ENCODE results near the gene CLEC16A.
"Not testable (repeated sequence)": the region's sequence is repeated elsewhere in the genome, so short reads cannot be mapped to it uniquely, and the experiment has no call there.

Gene CLEC16A

GRCh38 chr16:11094857-11095565 lies 150.6 kb downstream of the CLEC16A start:
- no peaks in the 10 kb centered on the region for H3K27me3 ChIP-seq (ENCODE audit: insufficient read depth, low read length)
- no peak overlapping the region for H2AFZ ChIP-seq (ENCODE audit: low read depth, low read length)
- H3K9me3 ChIP-seq (ENCODE audit: low read length) = no peaks in the 10 kb centered on the region
- no peaks in the 10 kb centered on the region for H3K36me3 ChIP-seq (ENCODE audit: insufficient read depth, low read length)
- no peak overlapping the region for H3K4me3 ChIP-seq (ENCODE audit: low read length)
- peaks cover 27% of the 10 kb centered on the region for H3K4me1 ChIP-seq (ENCODE audit: insufficient read depth, low read length)

GRCh38 chr16:11095935-11096334 lies 151.6 kb downstream of the CLEC16A start:
- no peaks in the 10 kb centered on the region for H3K36me3 ChIP-seq (ENCODE audit: insufficient read depth, low read length)
- no peaks in the 10 kb centered on the region for H3K27me3 ChIP-seq (ENCODE audit: insufficient read depth, low read length)
- H3K4me3 ChIP-seq (ENCODE audit: low read length) = no peak overlapping the region
- no peak overlapping the region for H2AFZ ChIP-seq (ENCODE audit: low read depth, low read length)
- peaks cover 33% of the 10 kb centered on the region for H3K4me1 ChIP-seq (ENCODE audit: insufficient read depth, low read length)
- H3K9me3 ChIP-seq (ENCODE audit: low read length) = no peaks in the 10 kb centered on the region

DNA sequence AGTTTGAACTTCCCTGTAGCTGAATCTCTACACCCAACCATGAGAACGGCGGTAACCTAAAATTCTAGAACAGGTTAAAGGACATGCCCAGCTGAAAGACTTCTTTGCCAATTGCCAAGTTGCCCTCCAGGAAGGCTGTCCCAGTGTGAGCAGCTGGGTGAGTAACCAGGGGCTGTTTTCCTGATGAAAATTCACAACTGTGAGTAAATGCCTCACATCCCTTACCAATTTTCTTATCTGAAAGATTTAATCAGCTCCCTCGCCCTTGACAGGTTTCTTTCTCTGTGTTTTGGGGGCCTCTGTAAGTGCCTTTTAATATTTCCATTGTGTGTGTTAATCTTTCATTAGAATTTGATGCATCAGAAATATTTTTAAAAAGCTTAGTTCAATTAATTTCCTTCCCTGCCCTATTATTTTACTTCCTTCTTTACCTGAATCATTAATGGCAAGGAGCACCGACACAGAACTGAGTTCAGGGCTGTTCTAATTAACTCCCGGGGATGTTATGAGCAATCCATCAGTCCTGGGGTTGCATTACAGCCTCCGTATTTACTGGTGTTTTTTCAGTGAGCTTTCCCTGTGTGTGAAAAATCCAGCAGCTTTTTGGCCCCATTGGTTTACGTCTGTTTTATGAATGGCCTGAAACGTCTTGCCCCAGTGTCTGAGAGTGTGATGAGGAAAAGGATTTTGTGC lies 152.9 kb downstream of the CLEC16A start:
- Histone ChIP-seq H3K4me1 (ENCODE audit: insufficient read depth, low read length) (peaks cover 33% of the 10 kb centered on the region), H3K4me3 (ENCODE audit: low read length) (no peak overlapping the region)

DNA sequence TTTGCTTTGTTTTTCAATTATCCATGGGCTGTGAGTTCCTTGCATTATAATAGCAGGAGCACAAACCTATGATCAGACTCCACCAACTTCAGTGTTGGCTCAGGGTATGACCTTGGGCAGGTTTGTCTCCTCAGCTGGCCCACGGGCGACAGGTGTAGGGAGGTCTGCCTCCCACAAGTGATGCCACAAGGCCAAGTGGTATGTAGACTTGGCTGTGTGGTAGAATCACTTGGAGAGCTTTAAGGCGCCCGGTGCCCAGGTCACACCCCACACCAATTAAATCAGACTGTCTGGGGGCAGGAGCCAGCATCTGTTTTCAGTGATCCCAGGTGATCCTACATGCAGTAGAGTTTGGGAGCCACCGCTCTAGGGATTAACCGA lies 153.4 kb downstream of the CLEC16A start:
- Histone ChIP-seq H3K27me3 (ENCODE audit: insufficient read depth, low read length) (no peaks in the 10 kb centered on the region), H2AFZ (ENCODE audit: low read depth, low read length) (no peak overlapping the region), H3K4me3 (ENCODE audit: low read length) (no peak overlapping the region), H3K4me1 (ENCODE audit: insufficient read depth, low read length) (peaks cover 33% of the 10 kb centered on the region), H3K9me3 (ENCODE audit: low read length) (no peaks in the 10 kb centered on the region), H3K36me3 (ENCODE audit: insufficient read depth, low read length) (no peaks in the 10 kb centered on the region)

More for the DNA sequence above, 152.9 kb downstream of the CLEC16A start:
- H3K9me3 ChIP-seq (ENCODE audit: low read length) = no peaks in the 10 kb centered on the region
- H3K27me3 ChIP-seq (ENCODE audit: insufficient read depth, low read length) = no peaks in the 10 kb centered on the region
- H2AFZ ChIP-seq (ENCODE audit: low read depth, low read length) = no peak overlapping the region
- H3K36me3 ChIP-seq (ENCODE audit: insufficient read depth, low read length) = no peaks in the 10 kb centered on the region

- Histone ChIP-seq H3K9me3 (ENCODE audit: low read length) (no peaks in the 10 kb centered on the region), H3K4me3 (ENCODE audit: low read length) (no peak overlapping the region), H2AFZ (ENCODE audit: low read depth, low read length) (no peak overlapping the region), H3K36me3 (ENCODE audit: insufficient read depth, low read length) (no peaks in the 10 kb centered on the region), H3K4me1 (ENCODE audit: insufficient read depth, low read length) (peaks cover 27% of the 10 kb centered on the region), H3K27me3 (ENCODE audit: insufficient read depth, low read length) (no peaks in the 10 kb centered on the region)
Measured at GRCh38 chr16:11098601-11099390, 154.4 kb downstream of the CLEC16A start.

- Histone ChIP-seq H3K4me1 (ENCODE audit: insufficient read depth, low read length) (peaks cover 18% of the 10 kb centered on the region), H3K4me3 (ENCODE audit: low read length) (no peak overlapping the region)
Measured at GRCh38 chr16:11099672-11100205, 155.4 kb downstream of the CLEC16A start.

GRCh38 chr16:11100239-11100750 lies 155.9 kb downstream of the CLEC16A start:
- H3K36me3 ChIP-seq (ENCODE audit: insufficient read depth, low read length) = no peaks in the 10 kb centered on the region
- peaks cover 17% of the 10 kb centered on the region for H3K4me1 ChIP-seq (ENCODE audit: insufficient read depth, low read length)
- H2AFZ ChIP-seq (ENCODE audit: low read depth, low read length) = no peak overlapping the region
- H3K4me3 ChIP-seq (ENCODE audit: low read length) = no peak overlapping the region
- H3K27me3 ChIP-seq (ENCODE audit: insufficient read depth, low read length) = no peaks in the 10 kb centered on the region
- H3K9me3 ChIP-seq (ENCODE audit: low read length) = no peaks in the 10 kb centered on the region

More at GRCh38 chr16:11099672-11100205, 155.4 kb downstream of the CLEC16A start:
- H3K9me3 ChIP-seq (ENCODE audit: low read length) = no peaks in the 10 kb centered on the region
- no peaks in the 10 kb centered on the region for H3K27me3 ChIP-seq (ENCODE audit: insufficient read depth, low read length)
- H3K36me3 ChIP-seq (ENCODE audit: insufficient read depth, low read length) = no peaks in the 10 kb centered on the region
- no peak overlapping the region for H2AFZ ChIP-seq (ENCODE audit: low read depth, low read length)

DNA sequence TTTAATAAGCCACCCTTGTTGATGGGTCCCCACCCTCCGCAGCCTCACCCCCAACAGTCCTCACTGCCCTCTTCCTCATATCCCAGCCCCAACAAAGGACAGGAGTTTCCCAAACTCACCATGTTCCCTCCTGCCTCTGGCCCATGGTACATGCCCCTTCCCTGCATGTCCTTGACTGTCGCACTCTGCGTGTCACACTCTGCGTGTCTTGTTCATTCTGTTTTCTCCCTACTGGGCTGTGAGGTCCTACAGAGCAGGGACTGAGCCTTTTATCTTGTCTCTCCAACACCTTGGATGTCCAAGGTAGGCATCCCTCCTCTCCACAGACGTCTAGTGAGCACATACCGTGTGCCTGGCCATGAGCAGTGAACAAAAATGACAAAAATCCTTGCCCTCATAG lies 156.9 kb downstream of the CLEC16A start:
- Histone ChIP-seq H3K36me3 (ENCODE audit: insufficient read depth, low read length) (no peaks in the 10 kb centered on the region), H3K4me1 (ENCODE audit: insufficient read depth, low read length) (peaks cover 17% of the 10 kb centered on the region), H3K9me3 (ENCODE audit: low read length) (no peaks in the 10 kb centered on the region)

GRCh38 chr16:11101695-11102522 lies 157.5 kb downstream of the CLEC16A start:
- Histone ChIP-seq H3K4me1 (ENCODE audit: insufficient read depth, low read length) (peaks cover 17% of the 10 kb centered on the region), H2AFZ (ENCODE audit: low read depth, low read length) (no peak overlapping the region), H3K4me3 (ENCODE audit: low read length) (no peak overlapping the region), H3K36me3 (ENCODE audit: insufficient read depth, low read length) (no peaks in the 10 kb centered on the region), H3K9me3 (ENCODE audit: low read length) (no peaks in the 10 kb centered on the region), H3K27me3 (ENCODE audit: insufficient read depth, low read length) (no peaks in the 10 kb centered on the region)

More for the DNA sequence above, 156.9 kb downstream of the CLEC16A start:
- Histone ChIP-seq H2AFZ (ENCODE audit: low read depth, low read length) (no peak overlapping the region), H3K4me3 (ENCODE audit: low read length) (no peak overlapping the region), H3K27me3 (ENCODE audit: insufficient read depth, low read length) (no peaks in the 10 kb centered on the region)

- Histone ChIP-seq H3K4me3 (ENCODE audit: low read length) (no peak overlapping the region), H3K9me3 (ENCODE audit: low read length) (no peaks in the 10 kb centered on the region), H3K27me3 (ENCODE audit: insufficient read depth, low read length) (no peaks in the 10 kb centered on the region), H3K4me1 (ENCODE audit: insufficient read depth, low read length) (peaks cover 17% of the 10 kb centered on the region), H3K36me3 (ENCODE audit: insufficient read depth, low read length) (no peaks in the 10 kb centered on the region), H2AFZ (ENCODE audit: low read depth, low read length) (no peak overlapping the region)
Measured at GRCh38 chr16:11102523-11102898, 158.1 kb downstream of the CLEC16A start.

DNA sequence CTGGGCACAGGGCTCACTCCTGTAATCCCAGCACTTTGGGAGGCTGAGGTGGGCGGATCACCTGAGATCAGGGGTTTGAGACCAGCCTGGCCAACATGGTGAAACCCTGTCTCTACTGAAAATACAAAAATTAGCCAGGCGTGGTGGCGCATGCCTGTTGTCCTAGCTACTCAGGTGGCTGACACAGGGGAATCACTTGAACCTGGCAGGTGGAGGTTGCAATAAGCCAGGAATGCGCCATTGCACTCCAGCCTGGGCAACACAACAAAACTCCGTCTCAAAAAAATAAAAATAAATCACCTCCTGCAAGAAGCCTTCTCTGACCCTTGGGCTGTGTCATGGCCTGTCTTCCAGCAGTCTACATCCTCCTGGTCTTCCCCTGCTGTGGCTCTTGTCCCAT lies 158.9 kb downstream of the CLEC16A start:
- not testable (repeated sequence) for H3K4me3 ChIP-seq (ENCODE audit: low read length); H3K36me3 ChIP-seq (ENCODE audit: insufficient read depth, low read length)
- peaks cover 17% of the 10 kb centered on the region for H3K4me1 ChIP-seq (ENCODE audit: insufficient read depth, low read length)

More for the DNA sequence above, 158.9 kb downstream of the CLEC16A start:
- H3K9me3 ChIP-seq (ENCODE audit: low read length); H3K27me3 ChIP-seq (ENCODE audit: insufficient read depth, low read length); H2AFZ ChIP-seq (ENCODE audit: low read depth, low read length): not testable (repeated sequence)
